Panc1 (cell line): Measurements from ENCODE around the gene CADPS2. TPM values are rescaled to one million over a fixed set of nuclear protein-coding genes. Genes with fewer than 3 reads are reported as not detected.

Source experiments
- ATAC-seq: fragments of 200-7000 bp; cut with Tn5 transposase; 2 replicates; pipeline ENCODE4 v1.9.1; 2020; ENCODE audit warnings: mild to moderate bottlenecking, moderate library complexity
- BruUV-seq: library from RNA; stranded (reverse); fragments of 400-500 nt; replicated peaks from 2 replicates; lab custom pipeline; 2021; lab: Mats Ljungman, UMichigan
- CTCF ChIA-PET: fragments of 300-600 bp; sonication (Branson Sonifier 250); formaldehyde crosslinking; loops from one replicate; lab custom pipeline; 2022; ENCODE audit warnings: antibody characterized with exemption; lab: Charles Lee
- POLR2A ChIA-PET: fragments of 300-600 bp; sonication (Branson Sonifier 250); formaldehyde crosslinking; loops from one replicate; lab custom pipeline; 2022; ENCODE audit warnings: antibody characterized with exemption; lab: Charles Lee
- DNase-seq: peaks from one replicate; pipeline ENCODE4 v3.0.0-alpha.2; 2010; ENCODE audit warnings: low read depth, low spot score
- H3K27ac ChIP-seq: 2 replicates; pipeline ENCODE4 v1.5.1; 2011; ENCODE audit warnings: mild to moderate bottlenecking, low read length, inconsistent platforms
- H3K27me3 ChIP-seq: fragments of 200-500 bp; sonication (Bioruptor generic); 2 replicates; pipeline ENCODE4 v1.6.0; 2014; ENCODE audit warnings: low read length, inconsistent platforms; ENCODE audit not compliant: control insufficient read depth, insufficient read depth
- H3K36me3 ChIP-seq: fragments of 200-500 bp; sonication (Bioruptor generic); 2 replicates; pipeline ENCODE4 v1.5.1; 2014; ENCODE audit warnings: inconsistent platforms, mild to moderate bottlenecking, low read length, moderate library complexity; ENCODE audit not compliant: control insufficient read depth, insufficient read depth
- H3K4me1 ChIP-seq: 2 replicates; pipeline ENCODE4 v1.5.1; 2011; ENCODE audit warnings: inconsistent platforms, mild to moderate bottlenecking, low read length, moderate library complexity; ENCODE audit not compliant: control insufficient read depth, insufficient read depth
- H3K4me3 ChIP-seq, 2 experiments: 2 replicates each; pipeline ENCODE4 v1.5.1; 2011 to 2012; ENCODE audit warnings: low read depth in 2 of 2, low read length in 2 of 2, mild to moderate bottlenecking in 2 of 2, inconsistent platforms in 1 of 2, moderate library complexity in 1 of 2
- H3K9me3 ChIP-seq: fragments of 200-500 bp; sonication (Bioruptor generic); 2 replicates; pipeline ENCODE4 v1.5.1; 2014; ENCODE audit warnings: low read depth, mild to moderate bottlenecking, inconsistent platforms, low read length, moderate library complexity; ENCODE audit not compliant: control insufficient read depth, insufficient read depth
- POLR2AphosphoS5 ChIP-seq: IDR thresholded peaks from 2 replicates; pipeline ENCODE4 v1.6.1; 2012; ENCODE audit warnings: mild to moderate bottlenecking, low read depth, low read length, moderate library complexity
- SIN3A ChIP-seq: IDR thresholded peaks from 2 replicates; pipeline ENCODE4 v1.6.1; 2012; ENCODE audit warnings: low read depth, mild to moderate bottlenecking, low read length, moderate library complexity, borderline replicate concordance; ENCODE audit not compliant: insufficient read depth
- TCF7L2 ChIP-seq: IDR thresholded peaks from 2 replicates; pipeline ENCODE4 v1.6.1; 2011; ENCODE audit warnings: mild to moderate bottlenecking, low read depth, low read length, inconsistent platforms
- in situ Hi-C: cut with HindIII; loops from 2 replicates; pipeline ENCODE4 v1.10.0; 2016; ENCODE audit warnings: low sequenced_read_pairs, low pct_unique_long_range_greater_than_20kb
- intact Hi-C: fragments of 100-400 bp; cut with micrococcal nuclease; formaldehyde crosslinking; loops from one replicate; pipeline ENCODE4 v1.10.0; 2022; ENCODE audit not compliant: unreplicated experiment
- total RNA-seq: library from RNA; stranded (reverse); gene quantifications from one replicate; pipeline ENCODE4 v1.2.1, GENCODE V29; 2021; ENCODE audit not compliant: unreplicated experiment
- TF ChIP-seq, protein P1 (sequence below): fragments of 450-650 bp; IDR thresholded peaks from 2 replicates; pipeline ENCODE4 v1.5.1; 2017; ENCODE audit warnings: mild to moderate bottlenecking
- TF ChIP-seq, protein P2 (sequence below), 2 experiments: IDR thresholded peaks; 2 replicates each; pipeline ENCODE4 v1.6.1; 2011 to 2012; ENCODE audit warnings: low read depth in 2 of 2, control low read depth in 1 of 2, low read length in 1 of 2, mild to moderate bottlenecking in 1 of 2, moderate library complexity in 1 of 2; ENCODE audit not compliant: insufficient read depth in 1 of 2

The CADPS2 gene
- total RNA-seq, 1 experiment from 2014 or later: 1.6 TPM

DNA sequence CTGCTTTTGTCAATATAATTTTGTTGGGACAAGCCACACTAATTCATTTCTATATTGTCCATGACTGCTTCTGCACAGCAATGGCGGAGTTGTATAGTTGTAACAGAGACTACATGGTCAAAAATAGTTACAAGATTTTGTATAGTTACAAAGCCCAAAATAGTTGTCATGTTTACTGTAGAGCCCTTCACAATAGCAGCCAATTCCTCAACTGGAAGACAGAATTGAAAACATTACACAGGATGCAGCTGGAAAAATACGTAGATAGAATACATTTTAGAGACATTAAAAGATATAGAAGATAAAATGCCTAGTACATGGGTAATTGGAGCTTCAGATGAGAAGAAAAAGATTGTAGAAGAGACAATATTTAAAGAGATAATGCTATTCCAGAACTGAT, 425.3 kb downstream of the CADPS2 start:
- in situ Hi-C loops (no loop called here), intact Hi-C loops (no loop called here)
- ChIA-PET POLR2A (no interaction called here), CTCF (no interaction called here)
- Histone ChIP-seq H3K27ac (no peak overlapping the region), H3K4me1 (no peaks in the 10 kb centered on the region), H3K4me3 (no peak overlapping the region), H3K9me3 (no peaks in the 10 kb centered on the region), H3K36me3 (no peaks in the 10 kb centered on the region), H3K27me3 (no peaks in the 10 kb centered on the region)
- TF ChIP-seq SIN3A (no peak), TCF7L2 (no peak), POLR2AphosphoS5 (no peak)
- TF ChIP-seq, protein P1, sequence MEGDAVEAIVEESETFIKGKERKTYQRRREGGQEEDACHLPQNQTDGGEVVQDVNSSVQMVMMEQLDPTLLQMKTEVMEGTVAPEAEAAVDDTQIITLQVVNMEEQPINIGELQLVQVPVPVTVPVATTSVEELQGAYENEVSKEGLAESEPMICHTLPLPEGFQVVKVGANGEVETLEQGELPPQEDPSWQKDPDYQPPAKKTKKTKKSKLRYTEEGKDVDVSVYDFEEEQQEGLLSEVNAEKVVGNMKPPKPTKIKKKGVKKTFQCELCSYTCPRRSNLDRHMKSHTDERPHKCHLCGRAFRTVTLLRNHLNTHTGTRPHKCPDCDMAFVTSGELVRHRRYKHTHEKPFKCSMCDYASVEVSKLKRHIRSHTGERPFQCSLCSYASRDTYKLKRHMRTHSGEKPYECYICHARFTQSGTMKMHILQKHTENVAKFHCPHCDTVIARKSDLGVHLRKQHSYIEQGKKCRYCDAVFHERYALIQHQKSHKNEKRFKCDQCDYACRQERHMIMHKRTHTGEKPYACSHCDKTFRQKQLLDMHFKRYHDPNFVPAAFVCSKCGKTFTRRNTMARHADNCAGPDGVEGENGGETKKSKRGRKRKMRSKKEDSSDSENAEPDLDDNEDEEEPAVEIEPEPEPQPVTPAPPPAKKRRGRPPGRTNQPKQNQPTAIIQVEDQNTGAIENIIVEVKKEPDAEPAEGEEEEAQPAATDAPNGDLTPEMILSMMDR: no peak
- TF ChIP-seq, protein P2, sequence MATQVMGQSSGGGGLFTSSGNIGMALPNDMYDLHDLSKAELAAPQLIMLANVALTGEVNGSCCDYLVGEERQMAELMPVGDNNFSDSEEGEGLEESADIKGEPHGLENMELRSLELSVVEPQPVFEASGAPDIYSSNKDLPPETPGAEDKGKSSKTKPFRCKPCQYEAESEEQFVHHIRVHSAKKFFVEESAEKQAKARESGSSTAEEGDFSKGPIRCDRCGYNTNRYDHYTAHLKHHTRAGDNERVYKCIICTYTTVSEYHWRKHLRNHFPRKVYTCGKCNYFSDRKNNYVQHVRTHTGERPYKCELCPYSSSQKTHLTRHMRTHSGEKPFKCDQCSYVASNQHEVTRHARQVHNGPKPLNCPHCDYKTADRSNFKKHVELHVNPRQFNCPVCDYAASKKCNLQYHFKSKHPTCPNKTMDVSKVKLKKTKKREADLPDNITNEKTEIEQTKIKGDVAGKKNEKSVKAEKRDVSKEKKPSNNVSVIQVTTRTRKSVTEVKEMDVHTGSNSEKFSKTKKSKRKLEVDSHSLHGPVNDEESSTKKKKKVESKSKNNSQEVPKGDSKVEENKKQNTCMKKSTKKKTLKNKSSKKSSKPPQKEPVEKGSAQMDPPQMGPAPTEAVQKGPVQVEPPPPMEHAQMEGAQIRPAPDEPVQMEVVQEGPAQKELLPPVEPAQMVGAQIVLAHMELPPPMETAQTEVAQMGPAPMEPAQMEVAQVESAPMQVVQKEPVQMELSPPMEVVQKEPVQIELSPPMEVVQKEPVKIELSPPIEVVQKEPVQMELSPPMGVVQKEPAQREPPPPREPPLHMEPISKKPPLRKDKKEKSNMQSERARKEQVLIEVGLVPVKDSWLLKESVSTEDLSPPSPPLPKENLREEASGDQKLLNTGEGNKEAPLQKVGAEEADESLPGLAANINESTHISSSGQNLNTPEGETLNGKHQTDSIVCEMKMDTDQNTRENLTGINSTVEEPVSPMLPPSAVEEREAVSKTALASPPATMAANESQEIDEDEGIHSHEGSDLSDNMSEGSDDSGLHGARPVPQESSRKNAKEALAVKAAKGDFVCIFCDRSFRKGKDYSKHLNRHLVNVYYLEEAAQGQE (IDR thresholded peaks at IDR 0.05; ENCODE audit: insufficient read depth in 1 of 2, low read depth in 2 of 2, low read length in 1 of 2): no peak
- no TSS peak for BruUV-seq
- ATAC-seq (no peak), DNase-seq (no peak)

DNA sequence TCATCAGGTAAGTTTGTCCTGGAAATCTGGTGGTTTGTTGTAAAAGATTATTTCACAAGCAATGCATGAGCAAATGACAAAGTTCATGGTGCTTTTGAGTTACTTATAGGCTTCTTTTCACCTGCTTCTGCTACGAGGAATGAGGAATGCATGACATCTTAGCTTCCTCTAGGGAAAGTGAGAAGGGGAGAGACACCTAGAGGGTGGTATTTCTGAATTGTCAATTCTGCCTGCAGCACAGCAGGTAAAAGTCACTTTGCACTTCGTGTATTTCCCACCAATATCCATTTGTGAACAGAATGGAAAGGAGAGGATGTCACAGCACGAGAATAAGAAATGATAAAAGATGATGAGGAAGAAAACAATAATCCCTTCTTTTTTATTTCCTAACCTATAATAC, 428.3 kb downstream of the CADPS2 start:
- Histone ChIP-seq H3K27me3 (no peaks in the 10 kb centered on the region), H3K27ac (no peak overlapping the region), H3K4me1 (no peaks in the 10 kb centered on the region), H3K36me3 (no peaks in the 10 kb centered on the region), H3K9me3 (no peaks in the 10 kb centered on the region), H3K4me3 (no peak overlapping the region)
- BruUV-seq: no TSS peak
- TF ChIP-seq, protein P1: no peak
- no peak for TF ChIP-seq TCF7L2
- TF ChIP-seq, protein P2 (IDR thresholded peaks at IDR 0.05; ENCODE audit: insufficient read depth in 1 of 2, low read depth in 2 of 2, low read length in 1 of 2): no peak
- no peak for TF ChIP-seq SIN3A
- no peak for TF ChIP-seq POLR2AphosphoS5
- ATAC-seq (no peak), DNase-seq (no peak)
- ChIA-PET CTCF (no interaction called here), POLR2A (no interaction called here)
- intact Hi-C loops: no loop called here
- in situ Hi-C loops: no loop called here
